ENCODE results near the gene CTSH. TPM values are rescaled to one million over a fixed set of nuclear protein-coding genes. Genes with fewer than 3 reads are reported as not detected.

CTSH gene
- total RNA-seq (10 to 100 TPM in 3 of 5 experiments, 1 to 10 TPM in 2; 8.4 to 98.4 (median 10.4) TPM), polyA plus RNA-seq (10 to 100 TPM; 11.4 to 12.2 TPM), total RNA-seq (not detected)

- no peaks in the 10 kb centered on the region for H3K9me3 ChIP-seq (ENCODE audit: control insufficient read depth in 2 of 3, low read length in 3 of 3)
- ChIA-PET CTCF (no interaction called here), POLR2A (no interaction called here)
- DNase-seq, result peak; percentile 30 to 80 (median 60)
- H3K27ac Mint-ChIP-seq, result peak within 1 kb of the TSS in 1 of 9 donors; percentile 52
- no peaks in the 10 kb centered on the region for H3K27me3 ChIP-seq (ENCODE audit: control insufficient read depth in 2 of 2, insufficient read depth in 2 of 2, low read length in 2 of 2)
- peak within 1 kb of the TSS; percentile 60 for H3K4me3 ChIP-seq (ENCODE audit: low read length)
- ATAC-seq, result peak; percentile 93
- peaks cover 0 to 37% (median 5%) of the 10 kb centered on the region in 5 donors for H3K27me3 Mint-ChIP-seq
- peak within 1 kb of the TSS; percentile 59 to 89 (median 74) for H3K4me3 Mint-ChIP-seq
- H3K4me1 Mint-ChIP-seq, result peaks cover 0 to 9% (median 7%) of the 10 kb centered on the region in 7 donors
- no peaks in the 10 kb centered on the region for H3K9me3 Mint-ChIP-seq
- peaks cover 0 to 6% of the 10 kb centered on the region in 2 donors for H3K4me1 ChIP-seq (ENCODE audit: control insufficient read depth in 2 of 2, insufficient read depth in 2 of 2, low read length in 2 of 2)
- H3K36me3 ChIP-seq (ENCODE audit: control insufficient read depth in 2 of 3, insufficient read depth in 3 of 3, low read length in 3 of 3), result no peaks in the 10 kb centered on the region
- H3K36me3 Mint-ChIP-seq, result peaks cover 0 to 6% (median 0%) of the 10 kb centered on the region in 5 donors
- no peak within 1 kb of the TSS for H3K27ac ChIP-seq (ENCODE audit: low read depth, low read length)
- intact Hi-C loops (cut with micrococcal nuclease), result loop anchor here in 1 of 2 donors (2.0 to 5.0 kb wide), 2 partner anchors 32 to 72 kb away; partner anchors contain the start of gene MORF4L1
These were observed at the start of gene CTSH for GRCh38 chr15:78944669-78945407. Gene CTSH (minus strand): TSS chr15:78945046. CDS start chr15:78944981, 65 bp downstream.

- CTCF ChIA-PET, result no interaction called here
- no peaks in the 10 kb centered on the region for H3K9me3 Mint-ChIP-seq
These were observed 49.2 kb upstream of the CTSH start for GRCh38 chr15:78993931-78994530.

GRCh38 chr15:78993257-78993930 lies 48.5 kb upstream of the CTSH start:
- no peak overlapping the region for H3K4me3 Mint-ChIP-seq
- no peak overlapping the region for H3K27ac ChIP-seq (ENCODE audit: low read depth, low read length)
- H3K4me1 ChIP-seq (ENCODE audit: control insufficient read depth in 2 of 2, insufficient read depth in 2 of 2, low read length in 2 of 2), result no peaks in the 10 kb centered on the region
- H3K4me3 ChIP-seq (ENCODE audit: low read length), result no peak overlapping the region
- CTCF ChIA-PET, result no interaction called here
- peaks cover 0 to 10% (median 0%) of the 10 kb centered on the region in 5 donors for H3K27me3 Mint-ChIP-seq
- peaks cover 0 to 8% (median 0%) of the 10 kb centered on the region in 7 donors for H3K4me1 Mint-ChIP-seq
- no peak for ATAC-seq
- no peaks in the 10 kb centered on the region for H3K36me3 ChIP-seq (ENCODE audit: control insufficient read depth in 2 of 3, insufficient read depth in 3 of 3, low read length in 3 of 3)
- no peak for DNase-seq
- POLR2A ChIA-PET, result no interaction called here
- H3K36me3 Mint-ChIP-seq, result no peaks in the 10 kb centered on the region
- H3K9me3 ChIP-seq (ENCODE audit: control insufficient read depth in 2 of 3, low read length in 3 of 3), result no peaks in the 10 kb centered on the region
- no peaks in the 10 kb centered on the region for H3K27me3 ChIP-seq (ENCODE audit: control insufficient read depth in 2 of 2, insufficient read depth in 2 of 2, low read length in 2 of 2)
- H3K9me3 Mint-ChIP-seq, result no peaks in the 10 kb centered on the region
- peak overlapping the region in 1 of 9 donors; percentile 16 for H3K27ac Mint-ChIP-seq
- intact Hi-C loops (cut with micrococcal nuclease), result no loop called here

More at GRCh38 chr15:78993931-78994530, 49.2 kb upstream of the CTSH start:
- no peak overlapping the region for H3K4me3 ChIP-seq (ENCODE audit: low read length)
- H3K36me3 ChIP-seq (ENCODE audit: control insufficient read depth in 2 of 3, insufficient read depth in 3 of 3, low read length in 3 of 3), result no peaks in the 10 kb centered on the region
- no peaks in the 10 kb centered on the region for H3K27me3 ChIP-seq (ENCODE audit: control insufficient read depth in 2 of 2, insufficient read depth in 2 of 2, low read length in 2 of 2)
- POLR2A ChIA-PET, result no interaction called here
- no peak overlapping the region for H3K4me3 Mint-ChIP-seq
- DNase-seq, result no peak
- intact Hi-C loops (cut with micrococcal nuclease), result no loop called here
- no peak overlapping the region for H3K27ac Mint-ChIP-seq
- peaks cover 0 to 8% (median 0%) of the 10 kb centered on the region in 5 donors for H3K27me3 Mint-ChIP-seq
- no peak overlapping the region for H3K27ac ChIP-seq (ENCODE audit: low read depth, low read length)
- peaks cover 0 to 6% (median 0%) of the 10 kb centered on the region in 7 donors for H3K4me1 Mint-ChIP-seq
- no peaks in the 10 kb centered on the region for H3K36me3 Mint-ChIP-seq
- ATAC-seq, result no peak
- H3K4me1 ChIP-seq (ENCODE audit: control insufficient read depth in 2 of 2, insufficient read depth in 2 of 2, low read length in 2 of 2), result no peaks in the 10 kb centered on the region
- H3K9me3 ChIP-seq (ENCODE audit: control insufficient read depth in 2 of 3, low read length in 3 of 3), result no peaks in the 10 kb centered on the region

GRCh38 chr15:78992416-78993256 lies 47.8 kb upstream of the CTSH start:
- Histone ChIP-seq H3K36me3 (ENCODE audit: control insufficient read depth in 2 of 3, insufficient read depth in 3 of 3, low read length in 3 of 3) (no peaks in the 10 kb centered on the region), H3K27ac (ENCODE audit: low read depth, low read length) (no peak overlapping the region), H3K9me3 (ENCODE audit: control insufficient read depth in 2 of 3, low read length in 3 of 3) (no peaks in the 10 kb centered on the region), H3K4me3 (ENCODE audit: low read length) (no peak overlapping the region), H3K4me1 (ENCODE audit: control insufficient read depth in 2 of 2, insufficient read depth in 2 of 2, low read length in 2 of 2) (no peaks in the 10 kb centered on the region), H3K27me3 (ENCODE audit: control insufficient read depth in 2 of 2, insufficient read depth in 2 of 2, low read length in 2 of 2) (no peaks in the 10 kb centered on the region)
- H3K27me3 Mint-ChIP-seq, result peaks cover 0 to 15% (median 0%) of the 10 kb centered on the region in 5 donors
- peak overlapping the region in 1 of 9 donors; percentile 16 for H3K27ac Mint-ChIP-seq
- H3K4me1 Mint-ChIP-seq, result peaks cover 0 to 11% (median 0%) of the 10 kb centered on the region in 7 donors
- POLR2A ChIA-PET, result no interaction called here
- no peak for DNase-seq
- no peaks in the 10 kb centered on the region for H3K9me3 Mint-ChIP-seq
- no peak overlapping the region for H3K4me3 Mint-ChIP-seq
- no peak for ATAC-seq
- H3K36me3 Mint-ChIP-seq, result no peaks in the 10 kb centered on the region
- intact Hi-C loops (cut with micrococcal nuclease), result no loop called here
- CTCF ChIA-PET, result no interaction called here

GRCh38 chr15:78991879-78992278 lies 47.0 kb upstream of the CTSH start:
- POLR2A ChIA-PET, result no interaction called here
- Mint-ChIP-seq H3K27me3 (peaks cover 0 to 17% (median 0%) of the 10 kb centered on the region in 5 donors), H3K27ac (no peak overlapping the region), H3K4me1 (peaks cover 0 to 11% (median 0%) of the 10 kb centered on the region in 7 donors), H3K36me3 (no peaks in the 10 kb centered on the region), H3K4me3 (no peak overlapping the region), H3K9me3 (no peaks in the 10 kb centered on the region)
- ATAC-seq (no peak), DNase-seq (no peak)
- intact Hi-C loops (cut with micrococcal nuclease), result no loop called here
- H3K4me3 ChIP-seq (ENCODE audit: low read length), result no peak overlapping the region
- no peaks in the 10 kb centered on the region for H3K36me3 ChIP-seq (ENCODE audit: control insufficient read depth in 2 of 3, insufficient read depth in 3 of 3, low read length in 3 of 3)
- H3K9me3 ChIP-seq (ENCODE audit: control insufficient read depth in 2 of 3, low read length in 3 of 3), result no peaks in the 10 kb centered on the region
- no peaks in the 10 kb centered on the region for H3K27me3 ChIP-seq (ENCODE audit: control insufficient read depth in 2 of 2, insufficient read depth in 2 of 2, low read length in 2 of 2)
- H3K4me1 ChIP-seq (ENCODE audit: control insufficient read depth in 2 of 2, insufficient read depth in 2 of 2, low read length in 2 of 2), result no peaks in the 10 kb centered on the region
- CTCF ChIA-PET, result no interaction called here
- H3K27ac ChIP-seq (ENCODE audit: low read depth, low read length), result no peak overlapping the region

- CTCF ChIA-PET, result no interaction called here
- POLR2A ChIA-PET, result no interaction called here
- no peaks in the 10 kb centered on the region for H3K9me3 Mint-ChIP-seq
These were observed 46.6 kb upstream of the CTSH start for GRCh38 chr15:78991476-78991875.

More at GRCh38 chr15:78991476-78991875, 46.6 kb upstream of the CTSH start:
- H3K4me3 ChIP-seq (ENCODE audit: low read length), result no peak overlapping the region
- peaks cover 0 to 17% (median 0%) of the 10 kb centered on the region in 5 donors for H3K27me3 Mint-ChIP-seq
- no peak overlapping the region for H3K4me3 Mint-ChIP-seq
- H3K9me3 ChIP-seq (ENCODE audit: control insufficient read depth in 2 of 3, low read length in 3 of 3), result no peaks in the 10 kb centered on the region
- no peak for DNase-seq
- H3K27ac Mint-ChIP-seq, result no peak overlapping the region
- no peaks in the 10 kb centered on the region for H3K36me3 Mint-ChIP-seq
- H3K36me3 ChIP-seq (ENCODE audit: control insufficient read depth in 2 of 3, insufficient read depth in 3 of 3, low read length in 3 of 3), result no peaks in the 10 kb centered on the region
- no peak for ATAC-seq
- H3K27ac ChIP-seq (ENCODE audit: low read depth, low read length), result no peak overlapping the region
- H3K4me1 Mint-ChIP-seq, result peaks cover 0 to 11% (median 0%) of the 10 kb centered on the region in 7 donors
- no peaks in the 10 kb centered on the region for H3K4me1 ChIP-seq (ENCODE audit: control insufficient read depth in 2 of 2, insufficient read depth in 2 of 2, low read length in 2 of 2)
- intact Hi-C loops (cut with micrococcal nuclease), result no loop called here
- no peaks in the 10 kb centered on the region for H3K27me3 ChIP-seq (ENCODE audit: control insufficient read depth in 2 of 2, insufficient read depth in 2 of 2, low read length in 2 of 2)

Data from naive thymus-derived CD4-positive, alpha-beta T cell (primary cell).